ENCODE measurements around the gene ITPR2. TPM values are rescaled to one million over a fixed set of nuclear protein-coding genes. Genes with fewer than 3 reads are reported as not detected.

ITPR2 gene
- total RNA-seq, 1 donor: 33.4 TPM

- Histone ChIP-seq H3K4me3 (ENCODE audit: low read length) (no peak overlapping the region), H3K27me3 (ENCODE audit: insufficient read depth, low read length) (no peaks in the 10 kb centered on the region), H3K9me3 (ENCODE audit: low read depth, low read length) (no peaks in the 10 kb centered on the region), H3K4me1 (ENCODE audit: insufficient read depth, low read length) (no peaks in the 10 kb centered on the region)
These were observed 275.7 kb downstream of the ITPR2 start for GRCh38 chr12:26557326-26557725.

GRCh38 chr12:26556916-26557315 lies 276.1 kb downstream of the ITPR2 start:
- Histone ChIP-seq H3K4me1 (ENCODE audit: insufficient read depth, low read length) (no peaks in the 10 kb centered on the region), H3K9me3 (ENCODE audit: low read depth, low read length) (no peaks in the 10 kb centered on the region), H3K27me3 (ENCODE audit: insufficient read depth, low read length) (no peaks in the 10 kb centered on the region), H3K4me3 (ENCODE audit: low read length) (no peak overlapping the region)

GRCh38 chr12:26555139-26555538 lies 277.9 kb downstream of the ITPR2 start:
- no peaks in the 10 kb centered on the region for H3K27me3 ChIP-seq (ENCODE audit: insufficient read depth, low read length)
- no peaks in the 10 kb centered on the region for H3K4me1 ChIP-seq (ENCODE audit: insufficient read depth, low read length)
- H3K9me3 ChIP-seq (ENCODE audit: low read depth, low read length): no peaks in the 10 kb centered on the region
- H3K4me3 ChIP-seq (ENCODE audit: low read length): no peak overlapping the region

GRCh38 chr12:26554332-26554731 lies 278.7 kb downstream of the ITPR2 start:
- H3K9me3 ChIP-seq (ENCODE audit: low read depth, low read length): no peaks in the 10 kb centered on the region
- no peak overlapping the region for H3K4me3 ChIP-seq (ENCODE audit: low read length)
- H3K27me3 ChIP-seq (ENCODE audit: insufficient read depth, low read length): no peaks in the 10 kb centered on the region
- no peaks in the 10 kb centered on the region for H3K4me1 ChIP-seq (ENCODE audit: insufficient read depth, low read length)

GRCh38 chr12:26551385-26551784 lies 281.6 kb downstream of the ITPR2 start:
- Histone ChIP-seq H3K27me3 (ENCODE audit: insufficient read depth, low read length) (no peaks in the 10 kb centered on the region), H3K9me3 (ENCODE audit: low read depth, low read length) (no peaks in the 10 kb centered on the region), H3K4me1 (ENCODE audit: insufficient read depth, low read length) (no peaks in the 10 kb centered on the region), H3K4me3 (ENCODE audit: low read length) (no peak overlapping the region)

DNA sequence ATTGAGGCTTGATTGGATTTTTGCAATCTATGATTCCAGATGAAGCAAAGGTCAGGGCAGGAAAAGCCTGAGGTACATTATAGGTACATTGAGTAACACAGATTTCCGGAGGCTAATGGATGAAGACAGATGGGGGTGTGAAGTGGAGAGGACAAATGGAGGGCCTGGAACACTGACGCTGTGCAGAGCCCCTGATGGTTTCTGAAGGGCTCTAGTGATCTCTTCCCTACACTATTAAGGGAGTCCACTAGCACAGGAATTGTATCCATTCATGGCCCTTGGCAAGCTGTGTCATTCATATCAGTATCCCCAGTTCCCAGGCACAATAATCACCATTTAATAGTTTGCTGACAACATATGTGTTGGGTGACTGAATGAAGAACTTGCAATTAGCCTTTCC lies 284.8 kb downstream of the ITPR2 start:
- no peak overlapping the region for H3K4me3 ChIP-seq (ENCODE audit: low read length)
- H3K27me3 ChIP-seq (ENCODE audit: insufficient read depth, low read length): no peaks in the 10 kb centered on the region
- H3K9me3 ChIP-seq (ENCODE audit: low read depth, low read length): no peaks in the 10 kb centered on the region
- no peaks in the 10 kb centered on the region for H3K4me1 ChIP-seq (ENCODE audit: insufficient read depth, low read length)

- no peak overlapping the region for H3K4me3 ChIP-seq (ENCODE audit: low read length)
- H3K27me3 ChIP-seq (ENCODE audit: insufficient read depth, low read length): no peaks in the 10 kb centered on the region
- H3K4me1 ChIP-seq (ENCODE audit: insufficient read depth, low read length): no peaks in the 10 kb centered on the region
- no peaks in the 10 kb centered on the region for H3K9me3 ChIP-seq (ENCODE audit: low read depth, low read length)
These were observed 286.3 kb downstream of the ITPR2 start for GRCh38 chr12:26546535-26547314.

DNA sequence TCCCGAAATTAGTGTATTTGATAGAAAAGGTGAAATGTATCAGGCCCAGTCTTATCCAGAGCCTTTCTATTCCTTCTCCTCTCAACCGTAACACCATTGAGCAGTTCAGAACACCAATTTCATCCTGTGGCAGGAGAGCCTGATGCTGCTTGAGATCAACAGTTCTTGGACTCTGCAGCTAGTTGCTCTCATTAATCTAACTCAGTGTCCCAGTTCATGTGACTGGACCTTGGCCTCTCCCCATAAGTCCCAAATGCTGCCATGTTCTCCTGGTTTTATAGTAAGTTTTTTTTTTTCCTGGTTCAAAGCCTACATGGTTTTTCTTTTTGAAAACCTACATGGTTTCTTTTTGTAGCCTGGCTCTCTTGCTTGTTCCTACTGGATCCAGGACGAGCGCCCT lies 293.9 kb downstream of the ITPR2 start:
- Histone ChIP-seq H3K4me1 (ENCODE audit: insufficient read depth, low read length) (no peaks in the 10 kb centered on the region), H3K9me3 (ENCODE audit: low read depth, low read length) (no peaks in the 10 kb centered on the region), H3K4me3 (ENCODE audit: low read length) (no peak overlapping the region), H3K27me3 (ENCODE audit: insufficient read depth, low read length) (no peaks in the 10 kb centered on the region)

DNA sequence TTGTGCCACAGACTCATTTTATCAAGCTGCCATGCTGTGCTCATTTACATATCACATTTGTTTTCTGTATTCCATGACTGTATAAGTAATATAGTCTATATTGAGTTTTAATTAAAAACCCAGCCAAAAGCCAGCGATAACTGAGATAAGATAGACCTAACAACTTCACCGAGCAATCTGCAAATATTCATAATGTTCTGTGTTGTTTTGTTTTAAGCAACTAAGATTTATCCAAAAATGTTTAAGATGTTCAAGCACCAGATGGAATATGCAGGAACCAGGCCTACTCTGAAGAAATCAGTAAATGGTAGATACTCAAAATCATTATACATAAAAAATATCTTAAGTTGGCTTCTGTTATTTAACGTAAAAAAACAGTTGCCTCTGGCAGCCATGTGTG lies 295.3 kb downstream of the ITPR2 start:
- H3K27me3 ChIP-seq (ENCODE audit: insufficient read depth, low read length): no peaks in the 10 kb centered on the region
- H3K9me3 ChIP-seq (ENCODE audit: low read depth, low read length): no peaks in the 10 kb centered on the region
- H3K4me1 ChIP-seq (ENCODE audit: insufficient read depth, low read length): no peaks in the 10 kb centered on the region
- no peak overlapping the region for H3K4me3 ChIP-seq (ENCODE audit: low read length)

DNA sequence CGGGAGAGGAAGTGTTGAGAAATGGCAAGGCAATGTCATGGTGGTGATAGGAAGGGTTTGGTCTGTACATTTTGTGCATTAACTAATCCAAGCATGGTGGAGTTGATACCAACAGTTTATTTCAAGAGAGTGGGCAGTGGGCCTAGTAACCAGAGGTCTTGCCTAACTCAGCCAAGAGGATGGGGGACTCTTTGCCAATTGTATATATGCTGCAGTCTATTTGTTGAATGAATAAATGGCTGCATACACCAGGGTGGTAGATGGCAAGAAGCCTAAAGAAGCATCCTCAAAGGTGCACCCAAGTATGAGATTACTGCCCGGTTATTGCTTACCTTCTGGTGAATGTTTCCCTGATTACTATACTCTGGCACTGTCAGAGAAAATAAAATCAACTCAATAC lies 295.9 kb downstream of the ITPR2 start:
- no peak overlapping the region for H3K4me3 ChIP-seq (ENCODE audit: low read length)
- no peaks in the 10 kb centered on the region for H3K9me3 ChIP-seq (ENCODE audit: low read depth, low read length)
- no peaks in the 10 kb centered on the region for H3K27me3 ChIP-seq (ENCODE audit: insufficient read depth, low read length)
- no peaks in the 10 kb centered on the region for H3K4me1 ChIP-seq (ENCODE audit: insufficient read depth, low read length)

DNA sequence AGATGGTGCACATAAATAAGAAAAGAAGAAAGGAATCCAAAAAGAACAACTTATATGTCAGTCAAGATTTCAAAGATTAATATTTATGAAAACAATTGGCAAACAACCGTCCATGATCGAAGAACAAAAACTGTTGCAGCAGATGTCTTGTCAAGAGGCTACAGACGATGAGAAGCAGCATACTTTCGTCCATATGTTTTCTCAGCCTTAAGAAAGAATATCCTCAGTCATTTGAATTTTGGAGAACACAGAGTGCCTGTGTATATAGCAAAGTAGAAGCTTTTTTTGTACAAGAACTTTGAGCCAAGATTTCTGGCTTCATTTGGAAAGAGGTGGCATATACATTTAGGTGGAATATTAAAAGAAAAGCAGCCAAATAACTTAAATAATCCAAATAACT lies 297.2 kb downstream of the ITPR2 start:
- H3K9me3 ChIP-seq (ENCODE audit: low read depth, low read length): no peaks in the 10 kb centered on the region
- no peaks in the 10 kb centered on the region for H3K4me1 ChIP-seq (ENCODE audit: insufficient read depth, low read length)
- no peaks in the 10 kb centered on the region for H3K27me3 ChIP-seq (ENCODE audit: insufficient read depth, low read length)
- H3K4me3 ChIP-seq (ENCODE audit: low read length): no peak overlapping the region

- Histone ChIP-seq H3K4me1 (ENCODE audit: insufficient read depth, low read length) (no peaks in the 10 kb centered on the region), H3K9me3 (ENCODE audit: low read depth, low read length) (no peaks in the 10 kb centered on the region), H3K4me3 (ENCODE audit: low read length) (no peak overlapping the region), H3K27me3 (ENCODE audit: insufficient read depth, low read length) (no peaks in the 10 kb centered on the region)
These were observed 298.9 kb downstream of the ITPR2 start for GRCh38 chr12:26534071-26534470.

GRCh38 chr12:26533211-26533610 lies 299.8 kb downstream of the ITPR2 start:
- Histone ChIP-seq H3K4me3 (ENCODE audit: low read length) (no peak overlapping the region), H3K9me3 (ENCODE audit: low read depth, low read length) (no peaks in the 10 kb centered on the region), H3K27me3 (ENCODE audit: insufficient read depth, low read length) (no peaks in the 10 kb centered on the region), H3K4me1 (ENCODE audit: insufficient read depth, low read length) (no peaks in the 10 kb centered on the region)

DNA sequence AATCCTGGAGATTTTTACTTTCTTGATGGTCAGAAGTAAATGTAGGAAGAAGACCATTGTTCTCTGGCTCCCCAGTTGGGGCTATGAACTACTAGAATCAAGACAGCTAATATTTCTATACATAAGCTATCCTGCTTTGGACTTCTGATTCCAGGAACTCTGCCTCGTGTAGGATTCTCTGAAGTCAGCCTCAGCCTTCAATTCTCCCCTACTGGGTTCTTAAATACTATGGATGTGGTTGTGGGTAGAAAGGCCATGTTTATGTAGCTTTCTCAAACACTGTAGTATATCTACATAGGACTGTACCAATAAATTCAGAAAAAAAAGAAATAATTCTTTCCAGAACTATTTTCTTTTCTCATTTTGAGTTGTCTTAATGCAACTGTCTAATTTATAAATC lies 302.5 kb downstream of the ITPR2 start:
- peaks cover 6% of the 10 kb centered on the region for H3K9me3 ChIP-seq (ENCODE audit: low read depth, low read length)
- H3K4me1 ChIP-seq (ENCODE audit: insufficient read depth, low read length): no peaks in the 10 kb centered on the region
- H3K4me3 ChIP-seq (ENCODE audit: low read length): no peak overlapping the region
- no peaks in the 10 kb centered on the region for H3K27me3 ChIP-seq (ENCODE audit: insufficient read depth, low read length)

- Histone ChIP-seq H3K27me3 (ENCODE audit: insufficient read depth, low read length) (no peaks in the 10 kb centered on the region), H3K4me1 (ENCODE audit: insufficient read depth, low read length) (peaks cover under 1% of the 10 kb centered on the region), H3K4me3 (ENCODE audit: low read length) (no peak overlapping the region), H3K9me3 (ENCODE audit: low read depth, low read length) (peaks cover 12% of the 10 kb centered on the region)
These were observed 304.1 kb downstream of the ITPR2 start for GRCh38 chr12:26528943-26529342.

GRCh38 chr12:26527682-26528081 lies 305.3 kb downstream of the ITPR2 start:
- Histone ChIP-seq H3K4me1 (ENCODE audit: insufficient read depth, low read length) (peaks cover 6% of the 10 kb centered on the region), H3K9me3 (ENCODE audit: low read depth, low read length) (peaks cover 12% of the 10 kb centered on the region), H3K4me3 (ENCODE audit: low read length) (no peak overlapping the region), H3K27me3 (ENCODE audit: insufficient read depth, low read length) (no peaks in the 10 kb centered on the region)
